ENCODE results near the gene PRKN.

PRKN gene

GRCh38 chr6:162618448-162619002, 109.0 kb downstream of the PRKN start:
- DNase-seq (ENCODE audit: low read depth in 2 of 2), result no peak

DNA sequence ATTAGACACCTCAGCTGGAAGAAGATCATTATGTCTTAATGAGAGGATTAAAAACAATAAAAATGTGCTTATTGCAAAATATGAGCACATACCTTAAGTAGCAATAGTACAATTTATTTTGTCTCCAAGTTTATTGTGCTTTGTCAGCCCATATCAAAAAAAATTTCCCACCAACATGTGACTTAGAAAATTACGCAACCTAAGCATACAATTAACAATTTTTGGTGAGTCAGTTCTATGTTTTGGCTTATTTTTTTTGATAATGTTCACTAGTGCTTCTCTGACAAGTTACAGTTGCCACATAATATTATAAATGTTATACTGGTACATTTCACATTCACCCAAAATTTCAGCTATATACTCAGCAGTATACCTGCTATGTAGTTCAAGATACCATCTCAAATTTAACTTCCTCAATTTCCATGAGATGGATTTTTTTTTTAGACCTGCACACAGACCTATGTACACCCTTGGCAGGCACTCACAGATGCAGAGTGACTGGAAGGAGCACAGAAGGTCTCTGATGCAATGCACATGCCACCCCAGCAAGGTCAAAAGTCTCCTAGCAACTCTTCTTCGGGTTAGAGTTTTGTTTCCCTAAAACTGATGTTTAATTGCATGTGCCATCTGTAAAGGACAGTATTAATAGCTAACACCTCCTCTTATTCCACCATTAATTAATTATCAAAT, 112.4 kb downstream of the PRKN start:
- no peak for DNase-seq (ENCODE audit: low read depth in 2 of 2)

DNA sequence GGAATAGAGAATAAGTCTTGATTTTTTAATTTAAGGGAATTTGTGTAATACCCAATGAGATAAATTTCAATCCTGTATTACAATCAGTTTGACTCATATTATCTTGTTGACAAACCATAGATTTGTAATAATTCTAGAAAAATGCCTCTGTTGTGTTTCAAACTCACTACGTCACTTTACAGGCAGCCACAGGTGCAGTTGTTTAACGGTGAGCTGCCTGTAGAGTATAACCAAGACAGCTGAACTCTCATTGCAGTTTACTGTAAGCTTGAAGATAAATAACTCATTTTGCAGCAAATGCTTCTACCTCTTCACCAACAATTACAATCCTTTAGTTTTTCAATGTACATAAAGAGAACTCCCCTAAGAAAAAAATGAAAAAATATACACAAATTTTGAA, 114.3 kb downstream of the PRKN start:
- no peak for DNase-seq (ENCODE audit: low read depth in 2 of 2)

DNA sequence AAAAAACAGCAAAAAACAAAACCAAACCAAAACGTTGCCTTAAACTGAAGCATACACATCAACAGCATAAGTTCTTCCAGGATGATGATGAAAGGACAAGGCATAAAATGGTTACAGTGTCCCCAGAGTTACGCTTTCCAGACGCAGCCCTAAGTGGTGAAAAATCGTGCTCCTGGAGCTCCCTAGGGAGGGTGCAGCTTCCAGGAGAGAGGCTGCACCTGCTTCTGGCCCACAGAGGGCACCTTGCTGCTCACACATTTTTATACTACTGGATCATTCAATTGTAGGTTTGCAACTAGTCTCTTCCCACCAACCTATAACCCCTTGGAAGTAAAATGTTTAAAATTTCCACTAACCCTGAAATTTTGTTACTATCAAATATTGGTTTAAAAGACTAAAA, 115.0 kb downstream of the PRKN start:
- no peak for DNase-seq (ENCODE audit: low read depth in 2 of 2)

- DNase-seq (ENCODE audit: low read depth in 2 of 2), result no peak
Measured at GRCh38 chr6:162610351-162610750, 117.2 kb downstream of the PRKN start.

- DNase-seq (ENCODE audit: low read depth in 2 of 2), result no peak
Measured at GRCh38 chr6:162605881-162606280, 121.7 kb downstream of the PRKN start.

DNA sequence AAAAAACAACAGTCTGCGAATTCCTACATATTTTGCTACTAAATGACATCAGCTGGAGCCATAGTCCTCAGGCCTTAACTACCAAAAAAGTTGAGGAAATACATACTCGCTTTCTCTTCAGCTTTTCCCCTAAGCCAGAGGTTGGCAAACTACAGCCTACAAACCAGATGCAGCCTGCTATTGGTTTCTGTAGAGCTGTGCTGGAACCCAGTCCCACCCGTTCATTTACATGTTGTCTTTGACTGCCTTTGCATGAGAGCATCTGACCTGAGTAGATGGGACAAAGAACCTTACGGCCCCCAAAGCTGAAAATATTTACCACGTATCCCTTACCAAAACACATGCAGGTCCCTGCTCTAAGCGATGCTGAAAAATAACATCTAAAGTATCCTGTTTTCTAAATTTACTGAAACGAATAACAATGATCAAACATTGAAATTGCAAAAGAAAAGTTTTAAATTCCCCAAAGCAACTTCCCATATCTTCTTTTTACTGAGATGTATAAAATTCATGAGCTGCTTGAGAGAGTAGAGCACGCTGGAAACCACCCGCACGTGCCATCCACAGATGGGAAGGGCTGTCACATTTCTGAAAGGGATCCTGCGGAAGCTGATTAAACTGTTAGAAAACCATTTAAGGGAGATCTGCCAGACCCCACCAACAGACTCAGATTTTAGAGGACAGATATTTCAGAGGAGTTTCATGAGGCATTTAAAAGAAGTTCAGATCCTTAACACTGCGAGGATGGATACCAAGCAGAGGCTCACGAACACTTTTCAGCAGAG, 124.1 kb downstream of the PRKN start:
- DNase-seq (ENCODE audit: low read depth in 2 of 2), result no peak

GRCh38 chr6:162602759-162603158, 124.8 kb downstream of the PRKN start:
- DNase-seq (ENCODE audit: low read depth in 2 of 2), result no peak

- DNase-seq (ENCODE audit: low read depth in 2 of 2), result no peak
Measured at GRCh38 chr6:162596676-162597075, 130.9 kb downstream of the PRKN start.

- no peak for DNase-seq (ENCODE audit: low read depth in 2 of 2)
Measured at GRCh38 chr6:162591517-162591916, 136.0 kb downstream of the PRKN start.

DNA sequence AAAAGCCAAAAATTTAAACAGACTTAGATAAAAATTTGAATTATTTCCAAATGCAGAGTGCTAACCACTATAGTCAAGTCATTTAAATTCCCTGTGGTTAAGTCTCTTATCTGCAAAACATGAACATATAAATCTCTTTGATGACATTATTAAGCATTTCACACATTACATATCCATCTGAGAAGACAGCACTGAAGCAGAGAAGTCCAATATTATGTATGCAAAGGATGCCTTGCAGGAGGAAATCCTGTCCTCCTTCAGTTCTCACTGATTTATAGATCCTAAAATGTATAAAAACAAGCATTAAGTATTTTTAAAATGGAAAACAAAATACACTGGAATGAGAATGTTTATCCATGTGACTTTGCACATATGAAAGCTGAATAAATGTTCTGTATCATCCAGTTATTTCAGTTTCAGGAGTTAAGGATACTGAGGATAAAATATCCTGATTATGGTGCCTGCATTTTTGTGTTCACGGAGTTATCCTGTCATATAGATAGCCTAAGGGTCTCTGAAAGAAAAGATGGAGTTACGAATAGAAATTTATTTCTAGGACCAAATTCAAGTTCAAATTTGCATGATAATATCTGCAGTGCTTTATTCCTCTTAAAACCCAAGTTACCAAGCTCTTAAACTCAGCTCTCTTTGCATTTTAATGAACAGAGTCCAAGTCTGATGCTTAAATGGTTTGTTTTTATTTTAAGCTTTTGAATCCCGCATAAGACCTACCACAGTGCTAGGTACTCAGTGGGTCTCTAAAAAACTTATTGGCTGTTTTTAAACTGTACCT, 145.4 kb downstream of the PRKN start:
- DNase-seq (ENCODE audit: low read depth in 2 of 2), result no peak

DNA sequence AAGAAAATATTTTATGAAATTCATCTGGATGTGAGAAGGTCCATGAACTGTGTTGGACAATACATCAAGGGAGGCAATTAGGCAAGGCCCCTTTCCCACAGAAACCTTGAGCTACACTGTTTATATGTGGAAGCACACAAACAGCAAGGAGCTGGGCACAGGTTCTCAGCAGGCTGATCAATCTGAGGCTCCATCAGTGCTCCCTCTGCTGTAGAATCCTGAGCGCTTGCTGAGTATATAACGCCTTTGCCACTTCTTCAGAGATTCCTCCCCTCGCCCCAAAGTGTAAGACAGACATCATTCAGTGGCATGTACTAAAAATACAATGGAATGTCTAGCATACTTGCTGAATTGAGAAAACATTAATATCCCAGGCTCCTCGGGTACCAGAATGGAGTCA, 146.9 kb downstream of the PRKN start:
- DNase-seq (ENCODE audit: low read depth in 2 of 2), result no peak

DNA sequence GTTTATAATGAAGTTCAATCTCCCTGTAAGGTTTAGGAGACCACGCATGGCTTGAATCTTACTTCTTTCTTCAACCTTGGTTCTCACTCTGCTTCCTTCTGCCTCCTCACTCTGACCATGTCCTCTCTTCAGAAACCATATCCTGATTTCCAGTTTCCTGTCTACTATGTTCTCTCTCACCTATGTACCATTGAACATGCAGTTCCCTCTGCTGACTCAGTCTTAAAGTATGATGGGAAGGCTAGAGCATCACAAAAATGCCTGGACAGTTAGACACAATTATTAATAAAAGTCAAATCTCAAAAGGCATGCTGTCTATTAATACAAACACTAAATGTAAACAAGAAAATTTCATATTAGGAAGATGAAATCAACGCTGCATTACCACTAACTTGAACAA, 151.6 kb downstream of the PRKN start:
- DNase-seq (ENCODE audit: low read depth in 2 of 2), result no peak

- DNase-seq (ENCODE audit: low read depth in 2 of 2), result no peak
Measured at GRCh38 chr6:162572240-162572639, 155.3 kb downstream of the PRKN start.

DNA sequence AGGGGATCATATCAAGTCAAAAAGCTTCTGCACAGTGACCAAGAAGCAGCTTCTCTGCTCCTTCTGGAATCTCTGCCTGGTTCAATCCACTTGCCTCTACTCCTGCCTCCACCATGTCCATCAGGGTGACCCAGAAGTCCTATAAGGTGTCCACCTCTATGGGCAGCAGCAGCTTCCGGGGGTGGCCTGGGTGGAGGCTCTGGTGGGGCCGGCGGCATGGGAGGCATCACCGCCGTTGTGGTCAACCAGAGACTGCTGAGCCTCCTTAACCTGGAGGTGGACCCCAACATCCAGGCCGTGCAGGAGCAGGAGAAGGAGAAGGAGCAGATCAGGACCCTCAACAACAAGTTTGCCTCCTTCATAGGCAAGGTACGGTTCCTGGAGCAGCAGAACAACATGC, 159.3 kb downstream of the PRKN start:
- no peak for DNase-seq (ENCODE audit: low read depth in 2 of 2)

DNA sequence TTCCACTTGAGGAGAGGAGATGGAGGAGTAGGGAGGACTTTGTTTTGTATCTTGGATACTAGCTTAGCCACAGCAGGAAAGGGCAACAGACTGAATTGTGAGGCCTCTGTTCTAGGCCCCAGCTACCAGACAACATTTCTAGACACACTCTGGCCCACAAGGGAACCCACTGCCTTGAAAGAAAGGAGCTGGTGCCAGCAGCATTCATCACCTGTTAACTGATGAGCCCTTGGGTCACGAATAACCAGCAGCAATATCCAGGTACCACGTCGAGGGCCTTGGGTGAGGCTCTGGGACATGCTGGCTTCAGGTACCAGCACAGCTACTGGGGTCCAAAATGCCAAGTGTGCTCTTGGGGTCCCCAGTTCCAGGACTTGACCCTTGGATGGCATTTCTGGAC, 165.5 kb downstream of the PRKN start:
- no peak for DNase-seq (ENCODE audit: low read depth in 2 of 2)

DNA sequence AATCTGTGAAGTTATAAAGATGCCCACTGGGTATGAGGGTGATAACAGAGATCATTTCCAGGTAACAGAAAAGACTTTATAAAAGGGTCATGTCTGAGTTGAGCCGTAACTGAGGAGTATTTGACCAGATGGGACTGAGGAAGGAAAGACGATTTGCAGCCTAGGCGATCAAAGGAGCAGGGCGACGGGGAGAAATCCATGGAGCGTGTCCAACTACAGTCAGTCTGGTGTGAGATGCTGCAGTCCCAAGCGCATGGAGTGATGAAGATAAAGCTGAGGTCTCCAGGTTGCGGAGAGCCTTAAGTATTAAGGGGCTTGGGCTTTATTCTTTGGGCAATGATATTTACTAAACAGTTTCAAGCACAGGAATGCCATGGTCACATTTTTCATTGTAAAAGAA, 166.7 kb downstream of the PRKN start:
- DNase-seq (ENCODE audit: low read depth in 2 of 2), result no peak

GRCh38 chr6:162554531-162554930, 173.0 kb downstream of the PRKN start:
- no peak for DNase-seq (ENCODE audit: low read depth in 2 of 2)

- DNase-seq (ENCODE audit: low read depth in 2 of 2), result no peak
Measured at GRCh38 chr6:162546905-162547304, 180.7 kb downstream of the PRKN start.

GRCh38 chr6:162543221-162543620, 184.3 kb downstream of the PRKN start:
- DNase-seq (ENCODE audit: low read depth in 2 of 2), result no peak

GRCh38 chr6:162541019-162541601, 186.5 kb downstream of the PRKN start:
- DNase-seq (ENCODE audit: low read depth in 2 of 2), result no peak

DNA sequence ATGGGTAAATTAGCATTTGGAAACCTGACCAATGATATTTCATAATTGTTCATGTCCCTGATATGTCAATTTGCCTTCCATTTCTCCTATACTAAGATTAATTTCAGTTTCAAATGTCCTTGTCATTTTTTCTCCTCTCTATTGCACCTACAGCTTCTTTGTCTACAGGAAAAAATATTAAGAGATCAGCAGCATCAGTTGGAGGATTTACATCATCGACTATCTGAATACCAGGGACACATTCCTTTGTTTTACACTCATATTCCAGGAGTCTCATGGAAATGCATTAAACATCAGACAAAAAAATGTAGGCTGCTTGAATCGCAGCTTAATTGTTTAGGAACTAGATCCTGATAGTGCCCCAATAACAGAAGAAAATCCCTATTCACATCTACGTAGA, 188.2 kb downstream of the PRKN start:
- DNase-seq (ENCODE audit: low read depth in 2 of 2), result no peak

All from stimulated activated CD4-positive, alpha-beta T cell treated with anti-CD3 and anti-CD28 coated beads, Interleukin-15, amount 100 ng/mL, for 48 hours (primary cell).